Transverse colon (tissue), 3 donors: ENCODE data around the gene NME4.

Experiments
- CTCF ChIP-seq, 5 experiments: fragments of 200-600 bp in 3 of 5; fragments of 450-650 bp in 2 of 5; sonication (generic) in 3 of 5; IDR thresholded peaks; 1 replicate in 2 of 5; 2 replicates in 3 of 5; pipeline ENCODE4 v1.5.1; 2016 to 2017; ENCODE audit warnings: antibody characterized with exemption in 5 of 5, inconsistent platforms in 3 of 5, mild to moderate bottlenecking in 2 of 5, moderate library complexity in 1 of 5
- EP300 ChIP-seq: sonication (generic); formaldehyde crosslinking; IDR thresholded peaks from one replicate; pipeline ENCODE4 v1.6.1; 2017; ENCODE audit warnings: antibody characterized with exemption, low read depth
- POLR2A ChIP-seq: fragments of 450-650 bp; IDR thresholded peaks from one replicate; pipeline ENCODE4 v1.6.1; 2016; ENCODE audit warnings: antibody characterized with exemption, mild to moderate bottlenecking, moderate library complexity

GRCh38 chr16:356741-357140, 40.3 kb upstream of the NME4 start:
- TF ChIP-seq CTCF (IDR thresholded peaks at IDR 0.05) (no peak), POLR2A (no peak), EP300 (no peak)
